HCT116 (cell line): ENCODE measurements around the gene C2orf68.

Experiments used
- CTCF ChIP-seq, 3 experiments: fragments of 200-600 bp in 1 of 3; sonication (generic) in 1 of 3; IDR thresholded peaks in 2 of 3; conservative IDR thresholded peaks in 1 of 3; 2 replicates each; pipeline ENCODE4 v1.5.1; 2012 to 2017; ENCODE audit warnings: low read depth in 2 of 3, low read length in 2 of 3, antibody characterized with exemption in 1 of 3, borderline replicate concordance in 1 of 3, control low read depth in 1 of 3, mild to moderate bottlenecking in 1 of 3, mixed read lengths in 1 of 3, mixed run types in 1 of 3, moderate library complexity in 1 of 3; ENCODE audit not compliant: insufficient read depth in 1 of 3
- EGR1 ChIP-seq: IDR thresholded peaks from 2 replicates; pipeline ENCODE4 v1.6.1; 2012; ENCODE audit warnings: low read depth
- EZH2 ChIP-seq: fragments of 200-600 bp; sonication (generic); IDR thresholded peaks from 2 replicates; pipeline ENCODE4 v1.6.1; 2017; ENCODE audit warnings: antibody characterized with exemption, mixed run types
- FOSL1 ChIP-seq: IDR thresholded peaks from 2 replicates; pipeline ENCODE4 v1.6.1; 2012; ENCODE audit warnings: low read depth
- MAX ChIP-seq: IDR thresholded peaks from 2 replicates; pipeline ENCODE4 v1.6.1; 2012
- POLR2A ChIP-seq: IDR thresholded peaks from 2 replicates; pipeline ENCODE4 v1.7.0; 2011; ENCODE audit warnings: borderline replicate concordance; ENCODE audit not compliant: insufficient read depth, insufficient read length; ENCODE audit errors: extremely low read depth
- POLR2AphosphoS5 ChIP-seq: IDR thresholded peaks from 2 replicates; pipeline ENCODE4 v1.6.1; 2011; ENCODE audit warnings: mild to moderate bottlenecking, low read depth, low read length, moderate library complexity
- RAD21 ChIP-seq: IDR thresholded peaks from 2 replicates; pipeline ENCODE4 v1.6.1; 2012; ENCODE audit warnings: low read depth, mild to moderate bottlenecking
- YY1 ChIP-seq: IDR thresholded peaks from 2 replicates; pipeline ENCODE4 v1.6.1; 2011; ENCODE audit warnings: low read length, low read depth, moderate library complexity, mild to moderate bottlenecking; ENCODE audit not compliant: insufficient replicate concordance; ENCODE audit errors: extremely low read depth

DNA sequence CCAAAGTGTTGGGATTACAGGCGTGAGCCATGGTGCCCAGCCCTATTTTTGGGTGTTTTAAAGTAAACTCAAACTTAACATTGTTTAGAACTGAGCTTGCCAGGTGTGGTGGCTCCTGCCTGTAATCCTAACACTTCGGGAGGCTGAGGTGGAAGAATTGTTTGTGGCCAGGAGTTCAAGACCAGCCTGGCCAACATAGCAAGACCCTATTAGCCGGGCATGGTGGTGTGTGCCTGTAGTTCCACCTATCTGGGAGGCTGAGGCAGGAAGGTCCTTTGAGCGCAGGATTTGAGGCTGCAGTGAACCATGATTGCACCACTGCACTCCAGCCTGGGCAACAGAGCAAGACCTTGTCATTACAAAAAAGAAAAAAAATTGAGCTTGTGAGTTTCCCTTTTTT is 38.6 kb upstream of the C2orf68 start:
- TF ChIP-seq FOSL1 (no peak), MAX (no peak), CTCF (IDR thresholded peaks at IDR 0.05 in 2 of 3, conservative IDR thresholded peaks at IDR 0.05 in 1 of 3; ENCODE audit: borderline replicate concordance in 1 of 3, insufficient read depth in 1 of 3, low read depth in 2 of 3, low read length in 2 of 3) (no peak), POLR2A (no peak), EZH2 (no peak), POLR2AphosphoS5 (no peak), EGR1 (no peak), YY1 (no peak), RAD21 (no peak)
